Astrocyte (in vitro differentiated cells and primary cell): Measurements from ENCODE around the gene EYA2. TPM values are rescaled to one million over a fixed set of nuclear protein-coding genes. Genes with fewer than 3 reads are reported as not detected.

Source experiments
- DNase-seq: peaks from one replicate; pipeline ENCODE4 v3.0.0-alpha.2; 2010; ENCODE audit warnings: low read depth
- FAIRE-seq: peaks from 2 replicates; lab custom pipeline; 2011; peaks lifted over from hg19 to GRCh38; lab: Jason Lieb, UNC
- H2AFZ ChIP-seq: 2 replicates; pipeline ENCODE4 v1.6.0; 2012; ENCODE audit warnings: low read depth, low read length, inconsistent platforms
- H3K27ac ChIP-seq: 2 replicates; pipeline ENCODE4 v1.5.1; 2011; ENCODE audit warnings: low read depth, low read length, inconsistent platforms
- H3K27me3 ChIP-seq: 2 replicates; pipeline ENCODE4 v1.6.0; 2011; ENCODE audit warnings: low read length, inconsistent platforms; ENCODE audit not compliant: insufficient read depth
- H3K36me3 ChIP-seq: 2 replicates; pipeline ENCODE4 v1.5.1; 2011; ENCODE audit warnings: low read length, inconsistent platforms; ENCODE audit not compliant: insufficient read depth
- H3K4me1 ChIP-seq: 2 replicates; pipeline ENCODE4 v1.5.1; 2011; ENCODE audit warnings: low read length, inconsistent platforms; ENCODE audit not compliant: insufficient read depth
- H3K4me2 ChIP-seq: 2 replicates; pipeline ENCODE4 v1.6.0; 2012; ENCODE audit warnings: low read length, inconsistent platforms
- H3K4me3 ChIP-seq: 2 replicates; pipeline ENCODE4 v1.5.1; 2011; ENCODE audit warnings: low read depth, mild to moderate bottlenecking, low read length, inconsistent platforms; ENCODE audit not compliant: insufficient read depth
- H3K79me2 ChIP-seq: 2 replicates; pipeline ENCODE4 v1.6.0; 2012; ENCODE audit warnings: mild to moderate bottlenecking, low read length, inconsistent platforms; ENCODE audit not compliant: insufficient read depth
- H3K9ac ChIP-seq: 2 replicates; pipeline ENCODE4 v1.6.0; 2012; ENCODE audit warnings: mild to moderate bottlenecking, low read length, inconsistent platforms
- H3K9me3 ChIP-seq: 2 replicates; pipeline ENCODE4 v1.5.1; 2012; ENCODE audit warnings: low read depth, mild to moderate bottlenecking, low read length, inconsistent platforms; ENCODE audit not compliant: insufficient read depth
- H4K20me1 ChIP-seq: 2 replicates; pipeline ENCODE4 v1.6.0; 2012; ENCODE audit warnings: low read length, inconsistent platforms; ENCODE audit not compliant: insufficient read depth
- H3K27ac Mint-ChIP-seq: one replicate; pipeline ENCODE4 v1.8.0; 2021; ENCODE audit warnings: mild to moderate bottlenecking, mixed read lengths; ENCODE audit not compliant: unreplicated experiment
- H3K27me3 Mint-ChIP-seq: one replicate; pipeline ENCODE4 v1.8.0; 2021; ENCODE audit warnings: low read depth, mixed read lengths; ENCODE audit not compliant: unreplicated experiment
- H3K36me3 Mint-ChIP-seq: one replicate; pipeline ENCODE4 v1.8.0; 2021; ENCODE audit warnings: low read depth, mixed read lengths; ENCODE audit not compliant: unreplicated experiment
- H3K4me1 Mint-ChIP-seq: one replicate; pipeline ENCODE4 v1.8.0; 2021; ENCODE audit warnings: low read depth, mixed read lengths; ENCODE audit not compliant: unreplicated experiment
- H3K4me3 Mint-ChIP-seq: one replicate; pipeline ENCODE4 v1.8.0; 2021; ENCODE audit warnings: mild to moderate bottlenecking, moderate library complexity, mixed read lengths; ENCODE audit not compliant: unreplicated experiment
- H3K9me3 Mint-ChIP-seq: one replicate; pipeline ENCODE4 v1.8.0; 2021; ENCODE audit warnings: mild to moderate bottlenecking, mixed read lengths; ENCODE audit not compliant: unreplicated experiment
- EZH2 ChIP-seq: IDR thresholded peaks from 2 replicates; pipeline ENCODE4 v1.6.1; 2012; ENCODE audit warnings: mild to moderate bottlenecking, low read length, inconsistent platforms; ENCODE audit not compliant: insufficient read depth
- total RNA-seq: library from RNA; stranded (reverse); gene quantifications from 2 replicates; pipeline ENCODE4 v1.2.1, GENCODE V29; 2021
- TF ChIP-seq, protein P1 (sequence below): IDR thresholded peaks from 2 replicates; pipeline ENCODE4 v1.5.1; 2011; ENCODE audit warnings: low read depth, mild to moderate bottlenecking, inconsistent platforms, low read length, moderate library complexity; ENCODE audit not compliant: insufficient read depth

The EYA2 gene
- total RNA-seq, 1 donor from 2014 or later, result 1.5 TPM

DNA sequence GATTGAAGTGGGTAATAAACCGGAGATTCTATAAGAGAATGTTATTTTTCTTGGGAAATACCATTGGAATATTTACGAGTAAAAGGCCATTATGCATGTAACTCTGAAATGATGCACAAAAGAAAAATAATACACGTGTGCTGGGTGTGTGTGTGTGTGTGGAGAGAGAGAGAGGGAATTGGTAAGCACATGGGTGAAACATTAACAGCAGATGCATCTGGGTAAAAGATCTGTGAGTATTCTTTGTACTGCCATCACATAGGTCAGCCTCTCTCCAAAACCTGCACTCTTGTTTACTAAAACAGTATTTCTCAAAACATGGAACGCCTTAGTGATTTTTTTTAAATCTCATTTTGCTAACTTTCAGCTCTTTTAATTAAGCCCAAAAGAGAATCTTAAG, 28.9 kb downstream of the EYA2 start:
- no peak for DNase-seq
- Histone ChIP-seq H3K79me2 (no peaks in the 10 kb centered on the region), H3K27me3 (no peaks in the 10 kb centered on the region), H3K4me3 (no peak overlapping the region), H3K4me1 (no peaks in the 10 kb centered on the region), H3K4me2 (no peak overlapping the region), H3K27ac (no peak overlapping the region), H3K36me3 (no peaks in the 10 kb centered on the region), H4K20me1 (no peaks in the 10 kb centered on the region), H3K9me3 (no peaks in the 10 kb centered on the region), H3K9ac (no peak overlapping the region), H2AFZ (no peak overlapping the region)
- H3K27me3 Mint-ChIP-seq, result peaks cover 7% of the 10 kb centered on the region
- H3K36me3 Mint-ChIP-seq, result peaks cover 4% of the 10 kb centered on the region
- peaks cover 8% of the 10 kb centered on the region for H3K9me3 Mint-ChIP-seq
- TF ChIP-seq EZH2, result no peak
- TF ChIP-seq, protein P1, sequence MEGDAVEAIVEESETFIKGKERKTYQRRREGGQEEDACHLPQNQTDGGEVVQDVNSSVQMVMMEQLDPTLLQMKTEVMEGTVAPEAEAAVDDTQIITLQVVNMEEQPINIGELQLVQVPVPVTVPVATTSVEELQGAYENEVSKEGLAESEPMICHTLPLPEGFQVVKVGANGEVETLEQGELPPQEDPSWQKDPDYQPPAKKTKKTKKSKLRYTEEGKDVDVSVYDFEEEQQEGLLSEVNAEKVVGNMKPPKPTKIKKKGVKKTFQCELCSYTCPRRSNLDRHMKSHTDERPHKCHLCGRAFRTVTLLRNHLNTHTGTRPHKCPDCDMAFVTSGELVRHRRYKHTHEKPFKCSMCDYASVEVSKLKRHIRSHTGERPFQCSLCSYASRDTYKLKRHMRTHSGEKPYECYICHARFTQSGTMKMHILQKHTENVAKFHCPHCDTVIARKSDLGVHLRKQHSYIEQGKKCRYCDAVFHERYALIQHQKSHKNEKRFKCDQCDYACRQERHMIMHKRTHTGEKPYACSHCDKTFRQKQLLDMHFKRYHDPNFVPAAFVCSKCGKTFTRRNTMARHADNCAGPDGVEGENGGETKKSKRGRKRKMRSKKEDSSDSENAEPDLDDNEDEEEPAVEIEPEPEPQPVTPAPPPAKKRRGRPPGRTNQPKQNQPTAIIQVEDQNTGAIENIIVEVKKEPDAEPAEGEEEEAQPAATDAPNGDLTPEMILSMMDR, result no peak
- no peaks in the 10 kb centered on the region for H3K4me1 Mint-ChIP-seq
- no peak overlapping the region for H3K27ac Mint-ChIP-seq
- FAIRE-seq, result no peak
- no peak overlapping the region for H3K4me3 Mint-ChIP-seq

DNA sequence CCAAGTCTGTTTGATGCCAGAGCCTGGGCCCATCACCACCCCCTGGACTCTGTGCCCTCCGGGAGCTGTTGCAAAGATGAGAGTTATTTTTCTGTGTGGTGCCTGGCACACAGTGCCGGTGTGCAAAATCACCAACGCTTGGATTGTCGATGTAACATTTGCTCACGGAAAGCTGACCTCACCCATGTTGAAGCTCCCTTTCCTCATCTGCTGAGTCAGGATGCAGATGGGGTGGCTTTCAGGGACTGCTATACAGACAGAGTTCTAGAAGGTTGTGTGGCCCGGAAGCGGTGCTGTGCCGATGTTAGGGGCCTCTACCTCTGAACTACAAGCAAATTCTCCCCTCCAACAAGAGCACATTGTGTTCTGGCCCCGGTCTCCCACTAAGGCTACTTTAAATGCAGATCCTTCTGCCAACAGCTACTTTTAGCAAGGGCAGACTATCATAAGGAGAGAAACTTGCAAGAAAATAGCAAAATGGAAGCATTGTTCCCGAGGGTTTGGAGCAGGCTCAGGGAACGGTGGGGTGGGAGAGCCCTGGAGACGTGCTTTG, 34.0 kb downstream of the EYA2 start:
- Mint-ChIP-seq H3K27ac (no peak overlapping the region), H3K4me1 (no peaks in the 10 kb centered on the region)
- no peak for DNase-seq

DNA sequence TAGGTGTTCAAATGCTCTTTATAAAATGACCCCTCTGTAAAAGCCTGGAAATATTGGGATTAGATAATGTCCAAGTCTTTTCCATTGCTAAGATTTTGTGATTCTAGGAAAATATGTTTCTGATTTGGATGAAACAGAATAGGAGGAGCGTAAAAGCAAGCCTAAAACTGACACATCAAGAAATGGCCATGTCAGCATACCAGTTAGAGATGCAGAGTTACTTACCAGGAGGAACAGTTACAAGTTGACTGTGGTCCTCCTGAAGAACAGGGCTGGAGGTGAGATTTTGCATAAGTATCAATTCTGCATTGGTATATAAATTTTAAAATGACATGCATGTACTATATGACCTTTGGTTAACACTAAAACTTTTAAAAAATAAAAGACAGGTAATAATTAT, 35.3 kb downstream of the EYA2 start:
- H3K36me3 Mint-ChIP-seq, result peaks cover under 1% of the 10 kb centered on the region

More for the DNA sequence above, 34.0 kb downstream of the EYA2 start:
- no peaks in the 10 kb centered on the region for H4K20me1 ChIP-seq
- no peaks in the 10 kb centered on the region for H3K79me2 ChIP-seq
- Mint-ChIP-seq H3K4me3 (no peak overlapping the region), H3K36me3 (peaks cover 2% of the 10 kb centered on the region), H3K27me3 (peaks cover 26% of the 10 kb centered on the region), H3K9me3 (peaks cover 2% of the 10 kb centered on the region)
- no peak overlapping the region for H3K9ac ChIP-seq
- H3K4me1 ChIP-seq, result no peaks in the 10 kb centered on the region
- H3K27me3 ChIP-seq, result peaks cover 11% of the 10 kb centered on the region
- peak overlapping the region; percentile 29 for H2AFZ ChIP-seq
- H3K27ac ChIP-seq, result no peak overlapping the region
- no peak for FAIRE-seq
- no peaks in the 10 kb centered on the region for H3K9me3 ChIP-seq
- H3K4me3 ChIP-seq, result no peak overlapping the region
- peak overlapping the region; percentile 25 for H3K4me2 ChIP-seq
- H3K36me3 ChIP-seq, result no peaks in the 10 kb centered on the region
- TF ChIP-seq, protein P1, result no peak
- no peak for TF ChIP-seq EZH2

More for the DNA sequence above, 35.3 kb downstream of the EYA2 start:
- no peak for TF ChIP-seq EZH2
- TF ChIP-seq, protein P1, result no peak
- H4K20me1 ChIP-seq, result no peaks in the 10 kb centered on the region
- H3K79me2 ChIP-seq, result no peaks in the 10 kb centered on the region
- Mint-ChIP-seq H3K27me3 (peaks cover 35% of the 10 kb centered on the region), H3K27ac (no peak overlapping the region), H3K4me3 (no peak overlapping the region), H3K4me1 (no peaks in the 10 kb centered on the region), H3K9me3 (peaks cover 2% of the 10 kb centered on the region)
- no peaks in the 10 kb centered on the region for H3K4me1 ChIP-seq
- H3K4me3 ChIP-seq, result no peak overlapping the region
- H3K36me3 ChIP-seq, result no peaks in the 10 kb centered on the region
- DNase-seq, result no peak
- no peak overlapping the region for H2AFZ ChIP-seq
- no peak for FAIRE-seq
- H3K9me3 ChIP-seq, result no peaks in the 10 kb centered on the region
- peaks cover 11% of the 10 kb centered on the region for H3K27me3 ChIP-seq
- H3K27ac ChIP-seq, result no peak overlapping the region
- no peak overlapping the region for H3K4me2 ChIP-seq
- H3K9ac ChIP-seq, result no peak overlapping the region
